Activated T-helper 1 cell treated with Interleukin-2 at 50 U/mL for 16 hours (primary cell): ENCODE measurements around the gene ZNF513.
"Not testable (repeated sequence)": the region's sequence is repeated elsewhere in the genome, so short reads cannot be mapped to it uniquely, and the experiment has no call there.

Experiments
- DNase-seq: peaks from one replicate; pipeline ENCODE4 v3.0.0-alpha.2; 2020; ENCODE audit warnings: low read depth

Gene ZNF513

GRCh38 chr2:27380626-27381545 is at the start of gene ZNF513:
Gene ZNF513, minus strand, starts transcription at chr2:27380734. Its CDS starts 208 bp downstream, at chr2:27380526.
- peak; percentile 83 for DNase-seq

- DNase-seq: peak; percentile 62
These were observed 48.5 kb upstream of the ZNF513 start for GRCh38 chr2:27428978-27429541.

GRCh38 chr2:27428213-27428977 is 47.9 kb upstream of the ZNF513 start, which contains the start of gene NRBP1:
Gene NRBP1, plus strand, starts transcription at chr2:27428631. Its CDS starts 4,643 bp downstream, at chr2:27433274.
- DNase-seq: peak; percentile 85

- DNase-seq: no peak
These were observed 47.3 kb upstream of the ZNF513 start for GRCh38 chr2:27427863-27428212.

GRCh38 chr2:27425039-27425438 is 44.5 kb upstream of the ZNF513 start:
- not testable (repeated sequence) for DNase-seq

GRCh38 chr2:27422958-27423357 is 42.4 kb upstream of the ZNF513 start:
- DNase-seq: no peak

- DNase-seq: no peak
These were observed 41.2 kb upstream of the ZNF513 start for GRCh38 chr2:27421660-27422250.

GRCh38 chr2:27420996-27421395 is 40.5 kb upstream of the ZNF513 start:
- DNase-seq: no peak

- DNase-seq: no peak
These were observed 35.6 kb upstream of the ZNF513 start for GRCh38 chr2:27416151-27416550.

GRCh38 chr2:27412419-27413152 is 32.1 kb upstream of the ZNF513 start:
- no peak for DNase-seq

- DNase-seq: peak; percentile 96
These were observed 29.0 kb upstream of the ZNF513 start, which contains the start of gene PPM1G for GRCh38 chr2:27409321-27410073. Gene PPM1G, minus strand, starts transcription at chr2:27409591. Its CDS starts 169 bp downstream, at chr2:27409422.

- DNase-seq: peak; percentile 2
These were observed 28.2 kb upstream of the ZNF513 start for GRCh38 chr2:27408601-27409320.

- DNase-seq: no peak
These were observed 27.4 kb upstream of the ZNF513 start for GRCh38 chr2:27407798-27408491.

- DNase-seq: no peak
These were observed 20.0 kb upstream of the ZNF513 start for GRCh38 chr2:27400348-27401135.

GRCh38 chr2:27398962-27399361 is 18.4 kb upstream of the ZNF513 start:
- no peak for DNase-seq

- no peak for DNase-seq
These were observed 12.7 kb upstream of the ZNF513 start for GRCh38 chr2:27393225-27393624.

- no peak for DNase-seq
These were observed 10.5 kb upstream of the ZNF513 start for GRCh38 chr2:27390822-27391679.
